ACHN (cell line): Measurements from ENCODE around the gene CFLAR.
"Not testable (repeated sequence)": the region's sequence is repeated elsewhere in the genome, so short reads cannot be mapped to it uniquely, and the experiment has no call there.

Experiments
- DNase-seq: peaks from one replicate; pipeline ENCODE4 v3.0.0-alpha.2; 2015
- in situ Hi-C: cut with HindIII; loops from 2 replicates; pipeline ENCODE4 v1.10.0; 2017; ENCODE audit warnings: low sequenced_read_pairs, low pct_ligation_motif_present, low pct_unique_long_range_greater_than_20kb

CFLAR gene

DNA sequence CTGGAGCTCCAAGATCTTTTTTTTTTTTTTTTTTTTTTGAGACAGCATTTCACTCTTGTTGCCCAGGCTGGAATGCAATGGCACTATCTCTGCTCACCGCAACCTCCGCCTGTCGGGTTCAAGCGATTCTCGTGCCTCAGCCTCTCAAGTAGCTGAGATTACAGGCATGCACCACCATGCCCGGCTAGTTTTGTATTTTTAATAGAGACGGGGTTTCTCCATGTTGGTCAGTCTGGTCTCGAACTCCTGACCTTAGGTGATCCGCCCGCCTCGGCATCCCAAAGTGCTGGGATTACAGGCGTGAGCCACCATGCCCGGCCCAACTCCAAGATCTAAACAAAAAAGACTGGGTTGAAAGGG, 1.8 kb downstream of the CFLAR start:
- DNase-seq, result peak; percentile 52
- in situ Hi-C loops, result not testable (repeated sequence)

DNA sequence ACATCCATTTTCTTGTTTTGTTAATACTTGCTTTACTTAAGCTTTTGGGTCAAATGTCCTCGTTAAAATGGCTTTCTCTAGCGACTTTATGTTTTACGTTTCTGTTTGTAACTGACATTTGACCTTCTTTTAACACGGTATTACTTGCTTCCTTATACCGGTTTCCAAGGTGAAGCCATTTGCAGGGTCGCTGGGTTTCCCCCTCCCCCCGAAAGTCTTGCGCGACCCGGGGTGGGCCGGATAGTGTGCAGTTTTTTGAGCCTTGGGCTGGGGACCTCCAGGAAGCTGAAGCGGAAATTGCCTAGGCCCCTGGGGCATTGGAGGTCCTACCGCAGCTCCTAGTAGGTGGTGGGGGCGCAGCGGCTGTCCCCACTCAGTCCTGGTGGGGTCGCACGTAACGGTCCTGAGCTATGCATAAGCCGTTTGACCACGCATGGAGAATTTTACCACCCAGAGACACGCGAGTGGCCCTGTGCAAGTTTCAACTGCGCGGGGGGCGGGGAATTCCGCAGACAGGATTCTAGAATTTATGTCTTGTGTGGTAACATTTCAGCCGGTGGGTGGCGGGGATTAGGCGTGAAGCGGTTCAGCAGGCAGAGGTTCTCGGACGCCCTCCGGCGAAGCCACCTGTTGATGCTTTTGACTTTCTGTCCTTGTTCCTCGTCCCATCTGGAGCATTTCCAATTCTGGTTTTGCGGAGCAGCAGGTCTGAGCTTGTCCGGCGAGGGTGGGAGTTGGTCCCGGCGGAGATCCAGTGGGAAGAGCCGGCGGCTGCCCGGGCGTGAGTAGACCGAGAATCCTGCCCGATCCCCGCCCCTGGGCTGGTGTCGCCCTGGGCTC, 2.4 kb downstream of the CFLAR start:
- in situ Hi-C loops, result no loop called here
- peak; percentile 95 for DNase-seq

DNA sequence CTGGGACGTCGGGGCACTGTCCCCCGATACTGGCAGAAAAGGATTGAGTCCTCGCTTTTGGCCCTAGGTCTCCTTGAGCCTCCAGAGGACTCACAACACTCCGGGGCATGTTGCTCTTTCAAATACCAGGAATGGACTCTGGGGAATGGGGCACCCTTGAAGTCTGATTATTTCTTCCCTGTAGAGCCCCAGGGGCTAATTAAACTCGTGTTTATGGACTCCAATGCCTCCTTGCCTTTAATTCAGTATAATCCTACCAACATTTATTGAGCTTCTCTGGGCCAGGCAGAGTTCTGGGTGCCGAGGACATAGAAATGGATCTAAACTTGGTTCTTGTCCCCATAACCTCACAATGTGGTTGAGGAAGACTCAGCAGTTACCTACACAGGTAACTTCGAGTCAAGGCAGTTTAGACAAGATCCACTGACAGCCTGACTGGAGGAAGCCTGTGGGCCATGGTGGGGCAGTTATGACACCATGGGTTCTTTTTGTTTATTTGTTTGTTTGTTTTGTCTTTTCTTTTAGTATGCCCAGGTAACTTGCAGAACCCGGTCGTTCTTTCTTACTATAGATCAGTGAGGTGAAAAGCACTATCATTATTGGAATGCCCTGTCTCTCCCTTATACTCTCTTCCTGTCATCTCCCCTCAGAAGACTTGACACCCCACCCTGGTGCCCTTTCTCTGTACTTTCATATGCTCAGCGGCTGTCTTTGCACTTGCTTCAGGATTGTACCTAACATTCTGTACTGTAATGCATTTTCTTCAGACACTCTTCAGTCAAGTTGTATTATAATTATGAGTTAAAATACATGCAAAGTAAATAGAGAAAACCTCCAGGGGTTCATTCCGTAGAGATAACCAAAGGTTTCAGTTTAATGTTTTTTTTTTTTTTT, 3.2 kb downstream of the CFLAR start:
- in situ Hi-C loops, result no loop called here
- DNase-seq, result peak; percentile 62

DNA sequence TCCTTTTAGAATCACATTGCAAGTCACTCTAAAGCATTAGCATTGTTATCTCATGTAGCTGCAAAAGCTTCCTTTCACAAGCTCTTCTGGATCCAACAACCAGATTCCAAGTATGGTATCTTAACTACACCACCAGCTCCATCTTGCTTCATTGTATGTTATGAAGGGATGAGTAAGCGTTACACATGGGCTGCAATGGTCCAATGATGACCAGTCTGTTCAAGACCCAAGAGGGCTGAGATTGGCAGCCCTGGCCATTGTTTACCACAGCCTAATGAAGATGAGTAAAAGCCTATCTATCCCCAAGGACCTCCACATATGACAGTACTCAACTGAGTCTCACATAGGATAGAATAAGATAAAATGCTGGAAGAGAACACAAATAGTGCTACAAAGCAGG, 6.3 kb downstream of the CFLAR start:
- in situ Hi-C loops, result no loop called here
- DNase-seq, result no peak

DNA sequence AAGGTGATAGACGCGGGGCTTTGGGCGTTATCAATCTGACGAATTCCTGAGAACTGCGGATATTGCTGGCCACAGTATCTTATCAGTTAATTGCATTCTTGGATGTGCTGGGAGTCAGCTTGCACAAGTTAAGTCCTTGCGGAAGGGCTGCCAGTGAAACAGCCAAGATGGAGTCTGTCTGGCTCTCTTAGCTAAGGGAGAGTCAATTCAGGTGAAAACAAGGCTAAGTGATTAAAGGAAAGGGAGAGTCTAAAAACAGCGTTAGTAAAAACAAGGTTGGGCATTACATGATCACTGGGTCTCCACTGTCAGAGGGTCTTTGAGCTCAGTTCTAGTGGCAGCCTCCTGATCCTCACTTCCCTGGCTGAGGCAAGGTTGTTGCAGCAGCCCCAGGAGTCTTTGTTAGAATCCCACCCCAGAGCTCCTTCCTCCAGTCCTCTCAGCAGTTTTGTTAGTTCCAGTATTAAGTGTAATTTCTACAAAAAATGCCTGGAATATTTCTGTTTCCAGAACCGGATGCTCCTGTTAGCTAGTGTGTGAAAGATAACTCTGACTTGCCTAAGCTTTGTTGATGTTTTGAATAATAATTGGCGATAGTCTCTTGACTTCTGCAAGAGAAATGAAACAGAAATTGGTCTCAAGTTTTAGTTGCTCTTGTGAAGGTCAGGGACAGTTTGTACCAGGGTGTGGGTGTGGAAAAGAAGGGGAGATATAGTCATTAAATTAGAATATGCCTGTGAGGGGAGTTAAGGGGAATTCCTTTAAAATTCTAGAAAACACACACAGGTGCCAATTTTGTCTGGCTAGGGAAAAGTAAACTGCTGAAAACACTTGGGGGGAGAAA, 10.6 kb downstream of the CFLAR start:
- in situ Hi-C loops, result no loop called here

DNA sequence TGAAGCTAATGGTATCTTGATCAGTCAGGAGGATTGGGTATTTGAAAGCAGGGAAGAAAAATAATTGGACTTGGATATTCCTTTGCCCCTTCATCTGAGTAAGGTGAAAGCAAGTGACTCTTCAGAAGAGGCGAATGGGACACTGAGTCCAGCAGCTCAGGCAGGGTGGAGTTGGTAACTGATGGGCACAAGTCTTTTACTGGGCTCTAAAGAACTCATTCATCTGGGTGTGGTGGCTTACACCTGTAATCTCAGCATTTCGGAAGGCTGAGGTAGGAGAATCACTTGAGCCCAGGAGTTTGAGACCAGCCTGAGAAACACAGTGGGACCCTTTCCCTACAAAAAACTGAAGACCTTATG, 11.2 kb downstream of the CFLAR start:
- in situ Hi-C loops, result no loop called here
- DNase-seq, result no peak

More for the DNA sequence above, 10.6 kb downstream of the CFLAR start:
- DNase-seq, result peak; percentile 43

DNA sequence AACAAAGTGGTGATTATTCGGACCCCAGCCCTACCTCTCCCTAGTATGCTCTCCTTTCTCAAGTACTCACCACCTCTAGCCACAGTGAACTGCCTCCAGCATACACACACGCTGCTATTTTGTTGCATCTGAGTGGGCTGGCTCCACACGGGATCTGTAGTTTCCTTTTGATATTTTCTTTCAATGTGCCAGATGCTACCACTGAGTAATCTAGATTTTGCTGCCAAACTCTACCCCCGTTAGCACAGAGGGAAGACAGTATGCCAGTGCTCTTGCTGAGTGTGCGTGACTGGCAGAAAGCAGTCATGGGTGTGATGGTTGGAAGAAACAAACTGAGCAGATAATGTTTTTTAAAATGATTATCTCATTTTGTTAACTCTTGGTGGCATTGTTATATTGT, 11.6 kb downstream of the CFLAR start:
- peak; percentile 72 for DNase-seq

DNA sequence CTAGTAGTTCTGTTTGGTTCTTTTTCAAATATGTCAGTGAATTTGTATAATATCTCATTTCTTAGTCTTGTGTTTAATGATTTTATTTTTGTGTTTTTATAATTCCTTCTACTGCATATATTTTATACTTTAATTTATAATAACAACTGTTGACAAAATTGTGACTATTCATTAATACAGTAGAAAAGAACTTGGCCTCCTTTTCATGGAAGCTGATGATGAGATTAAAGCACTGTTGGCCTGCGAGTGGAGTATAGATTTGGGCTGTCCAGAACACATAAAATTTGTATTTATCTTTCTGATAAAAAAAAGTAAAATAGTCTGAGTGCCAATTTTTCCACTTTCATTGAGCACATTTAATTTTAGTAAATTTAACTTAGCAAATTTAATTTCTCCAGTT, 12.1 kb downstream of the CFLAR start:
- in situ Hi-C loops, result no loop called here
- DNase-seq, result no peak

More for the DNA sequence above, 11.6 kb downstream of the CFLAR start:
- in situ Hi-C loops, result no loop called here

DNA sequence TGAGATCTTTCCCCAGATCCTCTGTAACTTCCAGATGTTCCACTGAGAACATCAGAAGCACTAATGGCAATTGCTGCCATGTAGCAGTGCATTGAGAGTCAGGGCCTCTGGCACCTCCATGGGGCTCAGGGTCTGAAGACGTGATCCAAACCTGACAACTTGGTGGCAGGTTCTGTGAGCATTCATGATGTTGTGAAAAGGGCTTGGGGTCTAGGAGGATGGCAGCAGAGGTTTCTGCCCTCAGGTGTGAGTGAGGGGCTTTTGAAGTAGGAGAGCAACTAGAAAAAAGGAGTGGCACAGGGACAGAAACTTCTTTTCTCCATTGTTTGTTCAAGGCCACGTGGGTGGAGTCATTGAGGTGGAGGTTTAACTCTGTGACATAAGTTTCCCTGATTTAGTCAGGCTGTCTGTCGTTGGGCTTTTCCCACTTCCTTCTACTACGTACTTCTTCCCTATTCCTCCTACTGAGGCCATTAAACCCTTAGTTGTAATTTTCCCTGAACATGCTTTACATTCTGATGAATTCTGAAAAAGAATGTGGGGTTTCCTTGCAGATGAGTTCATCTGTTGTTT, 13.1 kb downstream of the CFLAR start:
- DNase-seq, result no peak
- in situ Hi-C loops, result no loop called here

DNA sequence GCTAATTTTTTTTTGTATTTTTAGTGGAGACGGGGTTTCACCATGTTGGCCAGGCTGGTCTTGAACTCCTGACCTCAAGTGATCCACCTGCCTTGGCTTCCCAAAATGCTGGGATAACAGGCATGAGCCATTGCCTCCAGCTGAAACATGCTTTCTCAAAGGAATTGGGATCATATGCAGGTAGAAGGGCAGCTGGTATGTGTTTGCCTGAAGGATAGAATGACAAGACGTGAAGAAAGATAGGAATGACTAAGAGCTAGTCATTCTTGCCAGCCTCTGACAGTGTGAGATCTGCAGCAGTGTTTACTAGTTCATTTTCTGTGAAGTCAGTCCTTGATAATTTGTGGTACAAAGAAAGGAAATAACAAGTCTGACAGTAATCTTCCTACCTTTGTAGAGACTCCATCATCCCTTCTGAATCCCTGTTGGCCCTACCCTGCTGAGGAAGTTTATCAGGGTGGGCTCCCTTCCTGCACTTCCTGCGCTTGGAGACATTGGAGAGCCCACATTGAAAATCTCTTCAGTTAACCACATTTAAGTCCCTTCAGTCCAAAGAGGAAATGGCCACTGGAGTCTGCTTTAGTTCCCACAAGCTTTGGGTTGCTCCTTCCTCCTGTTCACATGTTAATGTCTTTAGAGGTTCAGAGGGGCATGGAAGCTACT, 14.7 kb downstream of the CFLAR start:
- in situ Hi-C loops, result no loop called here
- no peak for DNase-seq

DNA sequence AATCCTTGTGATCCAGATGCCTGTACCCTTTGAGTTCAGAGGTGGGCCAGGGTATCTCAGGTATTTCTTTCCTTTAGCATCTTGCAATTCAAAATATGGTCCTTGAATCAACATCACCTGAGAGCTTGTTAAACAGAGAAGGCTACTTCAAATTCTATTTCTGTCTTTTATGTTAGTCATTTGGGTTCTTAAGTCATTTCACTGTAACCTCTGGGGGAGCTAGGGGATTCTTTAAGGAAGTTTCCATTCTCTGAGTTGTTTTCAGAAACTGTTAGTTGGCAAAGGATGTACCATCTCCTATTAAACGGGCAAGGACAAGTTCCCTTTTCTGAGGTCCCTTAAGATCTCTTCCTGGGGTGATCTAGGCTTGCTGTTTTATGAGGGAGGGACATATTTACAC, 16.6 kb downstream of the CFLAR start:
- in situ Hi-C loops, result no loop called here
- DNase-seq, result no peak

DNA sequence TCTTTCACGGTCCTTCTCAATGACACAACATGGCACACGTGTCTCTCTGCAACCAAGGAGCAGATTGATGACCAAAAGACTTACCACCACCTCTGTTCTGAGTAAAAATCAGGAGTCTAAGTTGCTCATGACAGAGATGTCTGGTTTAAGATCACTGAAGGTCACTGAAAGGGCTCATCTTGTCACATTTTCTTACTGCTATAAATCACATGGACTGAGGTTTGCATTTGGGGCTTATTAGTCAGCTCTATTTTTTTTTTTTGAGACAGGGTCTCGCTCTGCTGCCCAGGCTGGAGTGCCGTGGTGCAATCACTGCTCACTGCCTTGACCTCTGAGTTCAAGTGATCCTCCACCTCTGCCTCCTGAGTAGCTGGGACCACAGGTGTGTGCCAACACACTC, 19.4 kb downstream of the CFLAR start:
- DNase-seq, result peak; percentile 31
- in situ Hi-C loops, result no loop called here

DNA sequence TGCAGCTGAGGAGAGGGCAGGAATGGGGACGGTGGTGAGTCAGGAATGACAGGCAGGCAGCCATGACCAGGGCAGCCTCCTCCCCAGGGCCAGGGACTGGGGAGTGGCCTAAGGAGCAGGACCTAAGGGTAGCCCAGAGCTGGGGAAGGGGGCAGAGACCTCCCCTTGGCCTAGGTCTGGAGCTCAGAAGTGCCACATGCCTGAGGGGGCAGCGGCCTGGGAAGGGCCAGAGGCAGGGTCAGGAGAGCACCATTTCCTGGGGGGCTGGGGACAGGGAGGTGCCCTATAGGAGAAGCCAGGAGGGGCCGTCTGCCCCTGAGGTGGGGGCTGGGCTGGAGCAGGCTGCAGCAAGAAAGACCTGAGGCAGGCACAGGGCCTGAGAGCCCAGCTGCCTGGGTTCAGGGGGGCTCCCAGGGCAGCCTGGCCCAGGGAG, 20.9 kb downstream of the CFLAR start:
- no peak for DNase-seq
- in situ Hi-C loops, result no loop called here

DNA sequence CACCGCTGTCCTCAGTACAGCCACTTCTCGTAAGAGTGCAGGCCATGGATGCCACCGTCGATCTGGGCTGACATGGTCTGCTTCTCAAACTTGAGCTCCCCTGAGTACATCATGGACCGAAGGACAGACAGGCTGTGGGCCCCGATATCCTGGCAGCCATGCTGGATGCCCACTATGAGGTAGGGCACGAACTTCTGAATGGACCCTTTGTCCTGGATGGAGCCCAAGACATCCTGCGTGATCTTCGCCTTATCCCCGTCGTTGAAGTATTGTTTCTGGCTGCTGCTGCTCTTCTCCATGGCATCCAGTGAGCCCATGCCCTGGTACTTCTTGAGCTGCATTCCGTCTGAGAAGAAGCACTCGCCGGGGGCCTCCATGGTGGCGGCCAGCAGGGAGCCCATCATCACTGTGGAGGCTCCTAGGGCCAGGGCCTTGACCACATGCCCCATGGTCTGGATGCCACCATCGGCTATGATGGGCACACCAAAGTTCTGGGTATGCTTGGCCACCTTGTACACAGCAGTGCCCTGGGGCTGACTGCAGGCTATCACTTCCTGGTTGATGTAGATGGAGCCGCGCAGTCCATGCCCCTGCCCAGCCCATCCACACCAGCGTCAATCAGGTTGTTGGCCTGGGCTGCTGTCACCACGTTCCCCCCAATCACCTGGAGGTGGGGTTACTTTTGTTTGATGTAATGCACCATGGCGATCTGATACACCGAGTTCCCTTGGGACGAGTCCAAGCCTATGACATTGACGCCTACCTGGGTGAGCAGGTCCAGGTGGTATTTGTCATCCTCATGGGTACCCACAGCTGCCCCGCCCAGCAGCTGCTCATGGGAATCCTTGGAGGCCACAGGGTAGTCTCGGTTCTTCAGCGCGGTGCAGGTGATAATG, 21.8 kb downstream of the CFLAR start:
- no peak for DNase-seq

DNA sequence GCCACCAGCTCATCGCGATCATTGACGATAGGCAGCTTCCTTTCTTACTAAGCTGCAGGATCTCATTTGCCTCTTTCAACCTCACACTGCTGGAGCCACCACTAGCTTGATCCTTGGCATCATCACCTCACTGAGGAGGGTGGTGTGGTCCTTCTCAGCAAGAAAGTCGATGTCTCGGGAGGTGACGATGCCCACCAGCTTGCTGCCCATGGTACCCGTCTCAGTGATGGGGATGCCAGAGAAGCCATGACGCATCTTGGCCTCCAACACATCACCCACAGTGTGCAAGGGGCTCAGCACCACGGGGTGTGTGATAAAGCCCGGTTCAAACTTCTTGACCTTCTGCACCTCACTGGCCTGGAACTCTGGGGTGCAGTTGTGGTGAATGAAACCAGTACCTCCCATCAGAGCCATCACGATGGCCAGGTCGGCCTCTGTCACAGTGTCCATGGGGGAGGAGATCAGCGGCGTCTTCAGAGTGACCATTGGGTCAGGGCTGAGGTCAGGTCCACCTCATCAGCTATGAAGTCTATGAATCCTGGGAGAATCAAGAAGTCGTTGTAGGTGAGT, 22.5 kb downstream of the CFLAR start:
- in situ Hi-C loops, result no loop called here
- DNase-seq, result no peak

More for the DNA sequence above, 21.8 kb downstream of the CFLAR start:
- in situ Hi-C loops, result no loop called here

DNA sequence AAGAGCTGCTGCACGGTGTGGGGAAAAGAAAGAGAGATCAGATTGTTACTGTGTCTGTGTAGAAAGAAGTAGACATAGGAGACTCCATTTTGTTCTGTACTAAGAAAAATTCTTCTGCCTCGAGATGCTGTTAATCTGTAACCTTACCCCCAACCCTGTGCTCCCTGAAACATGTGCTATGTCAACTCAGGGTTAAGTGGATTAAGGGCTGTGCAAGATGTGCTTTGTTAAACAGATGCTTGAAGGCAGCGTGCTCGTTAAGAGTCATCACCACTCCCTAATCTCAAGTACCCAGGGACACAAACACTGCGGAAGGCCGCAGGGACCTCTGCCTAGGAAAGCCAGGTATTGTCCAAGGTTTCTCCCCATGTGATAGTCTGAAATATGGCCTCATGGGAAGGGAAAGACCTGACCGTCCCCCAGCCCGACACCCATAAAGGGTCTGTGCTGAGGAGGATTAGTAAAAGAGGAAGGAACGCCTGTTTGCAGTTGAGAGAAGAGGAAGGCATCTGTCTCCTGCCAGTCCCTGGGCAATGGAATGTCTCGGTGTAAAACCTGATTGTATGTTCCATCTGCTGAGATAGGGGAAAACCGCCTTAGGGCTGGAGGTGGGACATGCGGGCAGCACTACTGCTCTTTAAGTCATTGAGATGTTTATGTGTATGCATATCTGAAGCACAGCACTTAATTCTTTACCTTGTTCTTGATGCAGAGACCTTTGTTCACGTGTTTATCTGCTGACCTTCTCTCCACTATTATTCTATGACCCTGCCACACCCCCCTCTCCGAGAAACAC, 23.2 kb downstream of the CFLAR start:
- DNase-seq, in situ Hi-C loops: not testable (repeated sequence)
